PC-9 (cell line): ENCODE data around the gene LETMD1. TPM values are rescaled to one million over a fixed set of nuclear protein-coding genes. Genes with fewer than 3 reads are reported as not detected.

Source experiments
- BruUV-seq: library from RNA; stranded (reverse); fragments of 400-500 nt; replicated peaks from 2 replicates; lab custom pipeline; 2021; lab: Mats Ljungman, UMichigan
- CTCF ChIA-PET: fragments of 300-600 bp; sonication (Branson Sonifier 250); formaldehyde crosslinking; loops from one replicate; lab custom pipeline; 2022; ENCODE audit warnings: antibody characterized with exemption; lab: Charles Lee
- POLR2A ChIA-PET: fragments of 300-600 bp; sonication (Branson Sonifier 250); formaldehyde crosslinking; loops from one replicate; lab custom pipeline; 2022; ENCODE audit warnings: antibody characterized with exemption; ENCODE audit not compliant: unreplicated experiment; lab: Charles Lee
- DNase-seq, 2 experiments: peaks; one replicate each; pipeline versions ENCODE4 v3.0.0 to v3.0.0-alpha.2; 2015 to 2022; ENCODE audit warnings: mixed read lengths in 1 of 2
- H2AFZ ChIP-seq: fragments of 200-600 bp; sonication (generic); 2 replicates; pipeline ENCODE4 v1.8.1; 2017; ENCODE audit warnings: antibody characterized with exemption
- H3F3A ChIP-seq: fragments of 200-600 bp; sonication (generic); 2 replicates; pipeline ENCODE4 v1.8.1; 2017; ENCODE audit warnings: antibody characterized with exemption, mild to moderate bottlenecking, low read depth; ENCODE audit not compliant: insufficient read depth
- H3K27ac ChIP-seq: fragments of 200-600 bp; sonication (generic); 2 replicates; pipeline ENCODE4 v1.6.1; 2016; ENCODE audit warnings: mixed run types
- H3K27me3 ChIP-seq: fragments of 200-600 bp; sonication (generic); 2 replicates; pipeline ENCODE4 v1.6.1; 2016; ENCODE audit warnings: low read depth, mixed run types; ENCODE audit not compliant: insufficient read depth
- H3K36me3 ChIP-seq: fragments of 200-600 bp; sonication (generic); 2 replicates; pipeline ENCODE4 v1.6.1; 2016; ENCODE audit warnings: low read depth, mixed run types
- H3K4me1 ChIP-seq: fragments of 200-600 bp; sonication (generic); replicated peaks from 2 replicates; pipeline ENCODE4 v1.6.1; 2016; ENCODE audit warnings: mixed run types; ENCODE audit not compliant: insufficient read depth
- H3K4me2 ChIP-seq: fragments of 200-600 bp; sonication (generic); 2 replicates; pipeline ENCODE4 v1.6.1; 2017; ENCODE audit warnings: mixed run types
- H3K4me3 ChIP-seq: fragments of 200-600 bp; sonication (generic); 2 replicates; pipeline ENCODE4 v1.6.1; 2016; ENCODE audit warnings: mixed run types
- H3K79me2 ChIP-seq: fragments of 200-600 bp; sonication (generic); 2 replicates; pipeline ENCODE4 v1.6.1; 2017; ENCODE audit warnings: low read depth, mixed run types
- H3K9me2 ChIP-seq: fragments of 200-600 bp; sonication (generic); 2 replicates; pipeline ENCODE4 v1.8.1; 2017; ENCODE audit warnings: mild to moderate bottlenecking; ENCODE audit not compliant: insufficient read depth
- H3K9me3 ChIP-seq: fragments of 200-600 bp; sonication (generic); 2 replicates; pipeline ENCODE4 v1.8.1; 2016; ENCODE audit warnings: low read depth; ENCODE audit not compliant: insufficient read depth
- H4K20me1 ChIP-seq: fragments of 200-600 bp; sonication (generic); 2 replicates; pipeline ENCODE4 v1.8.1; 2017; ENCODE audit not compliant: insufficient read depth
- CTCF ChIP-seq: fragments of 200-600 bp; sonication (generic); conservative IDR thresholded peaks from 2 replicates; pipeline ENCODE4 v1.6.1; 2017; ENCODE audit warnings: mixed run types, antibody characterized with exemption, mild to moderate bottlenecking, moderate library complexity
- EZH2 ChIP-seq: fragments of 200-600 bp; sonication (generic); IDR thresholded peaks from 2 replicates; pipeline ENCODE4 v1.8.0; 2017; ENCODE audit warnings: antibody characterized with exemption, low read depth
- intact Hi-C: fragments of 100-400 bp; cut with micrococcal nuclease; formaldehyde crosslinking; loops from one replicate; pipeline ENCODE4 v1.10.0; 2022; ENCODE audit not compliant: unreplicated experiment
- total RNA-seq: library from RNA; stranded (reverse); gene quantifications from 2 replicates; pipeline ENCODE4 v1.2.3, GENCODE V29; 2021

The LETMD1 gene
- total RNA-seq, 1 experiment from 2014 or later, result 81.9 TPM

GRCh38 chr12:51070004-51070403 lies 21.9 kb downstream of the LETMD1 start:
- ChIA-PET POLR2A (no interaction called here), CTCF (no interaction called here)
- Histone ChIP-seq H3K4me1 (peaks cover 13% of the 10 kb centered on the region), H3K4me2 (peak overlapping the region; percentile 32), H3K36me3 (peaks cover 5% of the 10 kb centered on the region), H4K20me1 (no peaks in the 10 kb centered on the region), H3K9me3 (no peaks in the 10 kb centered on the region), H2AFZ (peak overlapping the region; percentile 55; the same call in 1 of the 2 replicates), H3K9me2 (no peaks in the 10 kb centered on the region), H3K4me3 (no peak overlapping the region), H3F3A (peaks cover 21% of the 10 kb centered on the region; the same call in 1 of the 2 replicates), H3K27me3 (no peaks in the 10 kb centered on the region), H3K79me2 (no peaks in the 10 kb centered on the region), H3K27ac (peak overlapping the region; percentile 69)
- TF ChIP-seq EZH2 (no peak), CTCF (no peak)
- intact Hi-C loops, result no loop called here
- peak in 1 of 2 experiments; percentile 83 for DNase-seq
- no TSS peak for BruUV-seq

GRCh38 chr12:51071663-51072062 lies 23.5 kb downstream of the LETMD1 start:
- Histone ChIP-seq H3K4me2 (no peak overlapping the region), H3K9me2 (no peaks in the 10 kb centered on the region), H4K20me1 (no peaks in the 10 kb centered on the region), H3K27ac (peak overlapping the region; percentile 24; the same call in 1 of the 2 replicates), H3K9me3 (no peaks in the 10 kb centered on the region), H2AFZ (no peak overlapping the region), H3F3A (peaks cover 14% of the 10 kb centered on the region; the same call in 1 of the 2 replicates), H3K4me1 (peaks cover 13% of the 10 kb centered on the region), H3K79me2 (0 out of 2 replicates have a peak, but pooled peaks cover under 1% of the 10 kb centered on the region), H3K27me3 (no peaks in the 10 kb centered on the region), H3K36me3 (no peaks in the 10 kb centered on the region; the same call in none of the 2 replicates), H3K4me3 (no peak overlapping the region)
- BruUV-seq, result no TSS peak
- POLR2A ChIA-PET, result no interaction called here
- CTCF ChIA-PET, result no interaction called here
- intact Hi-C loops, result no loop called here
- no peak for DNase-seq
- TF ChIP-seq CTCF, result no peak

DNA sequence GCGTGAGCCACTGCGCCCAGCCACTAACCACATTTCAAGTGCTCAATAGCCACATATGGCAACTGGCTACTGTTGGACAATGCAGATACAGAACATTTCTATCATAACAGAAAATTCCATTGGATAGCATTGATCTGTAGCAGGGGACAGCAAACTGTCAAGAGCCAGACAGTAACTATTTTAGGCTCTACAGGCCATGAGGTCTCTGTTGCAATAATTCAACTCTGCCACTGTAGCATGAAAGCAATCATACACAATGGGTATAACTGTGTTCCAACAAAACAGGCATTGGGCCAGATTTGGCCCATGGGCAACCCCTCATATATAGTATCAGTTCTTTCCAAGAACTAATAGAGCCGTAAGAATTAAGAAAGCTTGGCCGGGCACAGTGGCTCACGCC lies 27.3 kb downstream of the LETMD1 start:
- CTCF ChIA-PET, result no interaction called here

More for the DNA sequence above, 27.3 kb downstream of the LETMD1 start:
- 0 out of 2 replicates have a peak, but pooled peaks cover 7% of the 10 kb centered on the region for H3K79me2 ChIP-seq
- no peaks in the 10 kb centered on the region for H3K27me3 ChIP-seq
- H3F3A ChIP-seq, result peaks cover 15% of the 10 kb centered on the region; the same call in 1 of the 2 replicates
- H3K9me3 ChIP-seq, result no peaks in the 10 kb centered on the region
- H4K20me1 ChIP-seq, result 0 out of 2 replicates have a peak, but pooled peaks cover 3% of the 10 kb centered on the region
- POLR2A ChIA-PET, result no interaction called here
- intact Hi-C loops, result no loop called here
- no peak overlapping the region for H2AFZ ChIP-seq
- no peak overlapping the region for H3K27ac ChIP-seq
- no peaks in the 10 kb centered on the region for H3K9me2 ChIP-seq
- H3K4me2 ChIP-seq, result no peak overlapping the region
- no TSS peak for BruUV-seq
- no peak for DNase-seq
- H3K4me3 ChIP-seq, result no peak overlapping the region
- no peaks in the 10 kb centered on the region for H3K36me3 ChIP-seq
- H3K4me1 ChIP-seq, result peaks cover 4% of the 10 kb centered on the region
- TF ChIP-seq EZH2, result no peak
